GM12874 (cell line): ENCODE results near the gene CSNK1E.

Experiments
- CTCF ChIP-seq: IDR thresholded peaks from 2 replicates; pipeline ENCODE4 v1.5.1; 2011; ENCODE audit warnings: low read depth, mild to moderate bottlenecking, control low read depth, low read length, moderate library complexity; ENCODE audit not compliant: insufficient read depth

The CSNK1E gene

GRCh38 chr22:38262051-38262795 is 55.0 kb downstream of the CSNK1E start:
- peak; percentile 66 for TF ChIP-seq CTCF

GRCh38 chr22:38260761-38261681 is 56.2 kb downstream of the CSNK1E start:
- TF ChIP-seq CTCF = 0 out of 2 replicates have a peak, but pooled peaks have one; percentile 1

GRCh38 chr22:38259370-38259769 is 57.9 kb downstream of the CSNK1E start:
- no peak for TF ChIP-seq CTCF

GRCh38 chr22:38258895-38259294 is 58.3 kb downstream of the CSNK1E start:
- TF ChIP-seq CTCF = no peak

- TF ChIP-seq CTCF = no peak
Observed at GRCh38 chr22:38257650-38258250, 59.5 kb downstream of the CSNK1E start.

- no peak for TF ChIP-seq CTCF
Observed at GRCh38 chr22:38257181-38257580, 60.1 kb downstream of the CSNK1E start.

- no peak for TF ChIP-seq CTCF
Observed at GRCh38 chr22:38255697-38256096, 61.5 kb downstream of the CSNK1E start.
